T47D (cell line): Measurements from ENCODE around the gene DOCK6.
"Not testable (repeated sequence)": the region's sequence is repeated elsewhere in the genome, so short reads cannot be mapped to it uniquely, and the experiment has no call there.

ENCODE experiments used
- DNase-seq, 2 experiments: peaks; one replicate each; pipeline versions ENCODE4 v3.0.0 to v3.0.0-alpha.2; 2011 to 2012; ENCODE audit warnings: low read depth in 1 of 2, low spot score in 1 of 2
- JUND ChIP-seq: IDR thresholded peaks from 2 replicates; pipeline ENCODE4 v1.6.1; 2012; ENCODE audit warnings: low read depth
- in situ Hi-C: cut with HindIII; loops from 2 replicates; pipeline ENCODE4 v1.10.0; 2016; ENCODE audit warnings: low sequenced_read_pairs, low pct_unique_long_range_greater_than_20kb

The DOCK6 gene

GRCh38 chr19:11175920-11176319 lies 86.4 kb downstream of the DOCK6 start:
- in situ Hi-C loops = no loop called here
- DNase-seq = no peak
- no peak for TF ChIP-seq JUND

- in situ Hi-C loops = no loop called here
- no peak for TF ChIP-seq JUND
- no peak for DNase-seq
These were observed 88.0 kb downstream of the DOCK6 start for GRCh38 chr19:11174336-11174735.

- no peak for TF ChIP-seq JUND
- DNase-seq = no peak
- in situ Hi-C loops = no loop called here
These were observed 88.7 kb downstream of the DOCK6 start for GRCh38 chr19:11173516-11174155.

- DNase-seq = no peak
These were observed 89.7 kb downstream of the DOCK6 start for GRCh38 chr19:11172576-11172975.

GRCh38 chr19:11171144-11171543 lies 91.2 kb downstream of the DOCK6 start:
- TF ChIP-seq JUND = no peak
- in situ Hi-C loops = no loop called here
- DNase-seq = no peak

More at GRCh38 chr19:11172576-11172975, 89.7 kb downstream of the DOCK6 start:
- no peak for TF ChIP-seq JUND
- in situ Hi-C loops = no loop called here

- no peak for DNase-seq
- no peak for TF ChIP-seq JUND
- in situ Hi-C loops = no loop called here
These were observed 92.2 kb downstream of the DOCK6 start for GRCh38 chr19:11169896-11170678.

GRCh38 chr19:11168568-11168967 lies 93.8 kb downstream of the DOCK6 start:
- DNase-seq = no peak
- in situ Hi-C loops = no loop called here
- no peak for TF ChIP-seq JUND

GRCh38 chr19:11166281-11167142 lies 95.8 kb downstream of the DOCK6 start:
- no peak for DNase-seq
- TF ChIP-seq JUND = no peak
- in situ Hi-C loops = no loop called here

GRCh38 chr19:11165486-11166030 lies 96.8 kb downstream of the DOCK6 start:
- no peak for TF ChIP-seq JUND
- DNase-seq = no peak
- in situ Hi-C loops = no loop called here

GRCh38 chr19:11164879-11165406 lies 97.4 kb downstream of the DOCK6 start:
- in situ Hi-C loops = no loop called here
- no peak for DNase-seq
- no peak for TF ChIP-seq JUND

- no peak for DNase-seq
- in situ Hi-C loops = no loop called here
- no peak for TF ChIP-seq JUND
These were observed 98.0 kb downstream of the DOCK6 start for GRCh38 chr19:11164296-11164695.

- DNase-seq, in situ Hi-C loops: not testable (repeated sequence)
These were observed 101.9 kb downstream of the DOCK6 start for GRCh38 chr19:11160440-11160768.
